CD14-positive monocyte (primary cell): Measurements from ENCODE around the gene SPATA2L. TPM values are rescaled to one million over a fixed set of nuclear protein-coding genes. Genes with fewer than 3 reads are reported as not detected.

Experiments
- DNase-seq, 3 donors: peaks; one replicate each; pipeline ENCODE4 v3.0.0-alpha.2; 2011 to 2022
- H2AFZ ChIP-seq: 2 replicates; pipeline ENCODE4 v1.6.0; 2012; ENCODE audit warnings: mild to moderate bottlenecking, low read depth, low read length, inconsistent platforms; ENCODE audit not compliant: insufficient read depth, poor library complexity, severe bottlenecking
- H3K27ac ChIP-seq, 2 donors: 1 replicate in 1 of 2; 2 replicates in 1 of 2; pipeline ENCODE4 v1.5.1; 2012 to 2013; ENCODE audit warnings: low read length in 2 of 2, control low read depth in 1 of 2, inconsistent platforms in 1 of 2, low read depth in 1 of 2, mild to moderate bottlenecking in 1 of 2
- H3K27me3 ChIP-seq, 2 donors: one replicate each; pipeline versions ENCODE4 v1.6.0 to v1.6.1; 2011 to 2013; ENCODE audit warnings: low read length in 2 of 2; ENCODE audit not compliant: control insufficient read depth in 2 of 2, insufficient read depth in 2 of 2
- H3K36me3 ChIP-seq, 2 donors: replicated peaks in 1 of 2; 1 replicate in 1 of 2; 2 replicates in 1 of 2; pipeline versions ENCODE4 v1.5.1 to v1.6.1; 2012 to 2013; ENCODE audit warnings: low read length in 2 of 2, control low read depth in 1 of 2, inconsistent platforms in 1 of 2, mild to moderate bottlenecking in 1 of 2; ENCODE audit not compliant: insufficient read depth in 2 of 2, control insufficient read depth in 1 of 2
- H3K4me1 ChIP-seq, 2 donors: 1 replicate in 1 of 2; 2 replicates in 1 of 2; pipeline versions ENCODE4 v1.5.1 to v1.6.1; 2012 to 2013; ENCODE audit warnings: low read length in 2 of 2, control low read depth in 1 of 2, inconsistent platforms in 1 of 2, mild to moderate bottlenecking in 1 of 2, moderate library complexity in 1 of 2; ENCODE audit not compliant: insufficient read depth in 2 of 2, control insufficient read depth in 1 of 2
- H3K4me2 ChIP-seq: replicated peaks from 2 replicates; pipeline ENCODE3; 2012; ENCODE audit warnings: low read length, moderate library complexity, mild to moderate bottlenecking; ENCODE audit not compliant: poor library complexity, severe bottlenecking; ENCODE audit errors: extremely low read depth
- H3K4me3 ChIP-seq, 3 experiments: fragments of 200-600 bp in 1 of 3; sonication (generic) in 1 of 3; replicated peaks in 1 of 3; 1 replicate in 2 of 3; 2 replicates in 1 of 3; pipeline ENCODE4 v1.5.1; 2011 to 2013; ENCODE audit warnings: low read length in 3 of 3, mild to moderate bottlenecking in 3 of 3, control low read depth in 2 of 3, low read depth in 2 of 3, inconsistent platforms in 1 of 3, moderate library complexity in 1 of 3
- H3K79me2 ChIP-seq: 2 replicates; pipeline ENCODE4 v1.6.0; 2012; ENCODE audit warnings: mild to moderate bottlenecking, control low read depth, inconsistent platforms, low read length, moderate library complexity; ENCODE audit not compliant: insufficient read depth
- H3K9ac ChIP-seq: 2 replicates; pipeline ENCODE4 v1.6.0; 2017; ENCODE audit warnings: low read length, mild to moderate bottlenecking; ENCODE audit not compliant: insufficient read depth, poor library complexity, severe bottlenecking
- H3K9me3 ChIP-seq, 2 donors: replicated peaks in 1 of 2; 1 replicate in 1 of 2; 2 replicates in 1 of 2; pipeline versions ENCODE4 v1.5.1 to v1.6.1; 2012 to 2013; ENCODE audit warnings: low read length in 2 of 2, control low read depth in 1 of 2; ENCODE audit not compliant: control insufficient read depth in 1 of 2, insufficient read depth in 1 of 2
- H4K20me1 ChIP-seq: 2 replicates; pipeline ENCODE4 v1.6.0; 2012; ENCODE audit warnings: mild to moderate bottlenecking, low read length, control low read depth, moderate library complexity; ENCODE audit not compliant: insufficient read depth
- H3K27ac Mint-ChIP-seq, 7 donors: one replicate each; pipeline ENCODE4 v1.8.0; 2020; ENCODE audit warnings: mild to moderate bottlenecking in 7 of 7, mixed read lengths in 7 of 7, moderate library complexity in 6 of 7, inconsistent platforms in 2 of 7
- H3K27me3 Mint-ChIP-seq, 3 donors: one replicate each; pipeline ENCODE4 v1.8.0; 2021 to 2022; ENCODE audit warnings: low read depth in 3 of 3, mild to moderate bottlenecking in 3 of 3, mixed read lengths in 3 of 3, moderate library complexity in 3 of 3, inconsistent platforms in 1 of 3
- H3K36me3 Mint-ChIP-seq, 2 donors: one replicate each; pipeline ENCODE4 v1.8.0; 2020; ENCODE audit warnings: mixed read lengths in 2 of 2, inconsistent platforms in 1 of 2, mild to moderate bottlenecking in 1 of 2
- H3K4me1 Mint-ChIP-seq: one replicate; pipeline ENCODE4 v1.8.0; 2020; ENCODE audit warnings: mild to moderate bottlenecking, mixed read lengths
- H3K4me3 Mint-ChIP-seq, 2 donors: one replicate each; pipeline ENCODE4 v1.8.0; 2020; ENCODE audit warnings: mild to moderate bottlenecking in 2 of 2, mixed read lengths in 2 of 2, moderate library complexity in 1 of 2
- H3K9me3 Mint-ChIP-seq, 7 donors: one replicate each; pipeline ENCODE4 v1.8.0; 2020 to 2022; ENCODE audit warnings: mixed read lengths in 7 of 7, mild to moderate bottlenecking in 6 of 7, moderate library complexity in 6 of 7, inconsistent platforms in 2 of 7
- WGBS: methylation state at CpG from one replicate; pipeline ENCODE4 v1.1.5; 2013; ENCODE audit warnings: missing lambda C conversion rate; ENCODE audit not compliant: insufficient coverage; 5-methylcytosine and 5-hydroxymethylcytosine counted together
- intact Hi-C, 2 donors: fragments of 100-400 bp; cut with micrococcal nuclease; formaldehyde crosslinking; loops; one replicate each; pipeline versions ENCODE4 v1.15.0 to v1.15.1; 2023
- polyA plus RNA-seq, 3 donors: library from polyadenylated mRNA; depleted of rRNA in 1 of 3; unstranded in 2 of 3; stranded (reverse) in 1 of 3; fragments of 300-500 nt in 2 of 3; fragments of >200 nt in 1 of 3; fragmentation: Illumina TruSeq in 2 of 3; gene quantifications; 1 replicate in 2 of 3; 2 replicates in 1 of 3; pipeline ENCODE4 v1.2.3, GENCODE V29; 2012 to 2021
- TF ChIP-seq, protein P1 (sequence below): fragments of 200-600 bp; IDR thresholded peaks from one replicate; pipeline ENCODE4 v1.8.0; 2022; ENCODE audit warnings: antibody characterized with exemption, mild to moderate bottlenecking

SPATA2L gene
- polyA plus RNA-seq, 3 donors: 10.0 to 17.6 (median 15.1) TPM

GRCh38 chr16:89732918-89733242 lies 31.4 kb upstream of the SPATA2L start:
- Mint-ChIP-seq H3K27me3 (peaks cover 0 to 4% (median 1%) of the 10 kb centered on the region in 3 donors), H3K36me3 (peaks cover 80 to 99% of the 10 kb centered on the region in 2 donors), H3K4me3 (no peak overlapping the region), H3K4me1 (peaks cover 2% of the 10 kb centered on the region), H3K9me3 (peaks cover 0 to 2% (median 0%) of the 10 kb centered on the region in 7 donors), H3K27ac (peak overlapping the region in 4 of 7 donors; percentile 14 to 70 (median 30))
- Histone ChIP-seq H3K27me3 (no peaks in the 10 kb centered on the region), H2AFZ (no peak overlapping the region), H3K36me3 (peaks cover 92 to 97% of the 10 kb centered on the region in 2 donors), H4K20me1 (peaks cover 99% of the 10 kb centered on the region), H3K9ac (no peak overlapping the region), H3K4me1 (no peaks in the 10 kb centered on the region), H3K9me3 (no peaks in the 10 kb centered on the region), H3K4me3 (no peak overlapping the region), H3K79me2 (peaks cover 47% of the 10 kb centered on the region), H3K27ac (peak overlapping the region in 1 of 2 donors; percentile 45), H3K4me2 (no peak overlapping the region)
- intact Hi-C loops: no loop called here
- TF ChIP-seq, protein P1, sequence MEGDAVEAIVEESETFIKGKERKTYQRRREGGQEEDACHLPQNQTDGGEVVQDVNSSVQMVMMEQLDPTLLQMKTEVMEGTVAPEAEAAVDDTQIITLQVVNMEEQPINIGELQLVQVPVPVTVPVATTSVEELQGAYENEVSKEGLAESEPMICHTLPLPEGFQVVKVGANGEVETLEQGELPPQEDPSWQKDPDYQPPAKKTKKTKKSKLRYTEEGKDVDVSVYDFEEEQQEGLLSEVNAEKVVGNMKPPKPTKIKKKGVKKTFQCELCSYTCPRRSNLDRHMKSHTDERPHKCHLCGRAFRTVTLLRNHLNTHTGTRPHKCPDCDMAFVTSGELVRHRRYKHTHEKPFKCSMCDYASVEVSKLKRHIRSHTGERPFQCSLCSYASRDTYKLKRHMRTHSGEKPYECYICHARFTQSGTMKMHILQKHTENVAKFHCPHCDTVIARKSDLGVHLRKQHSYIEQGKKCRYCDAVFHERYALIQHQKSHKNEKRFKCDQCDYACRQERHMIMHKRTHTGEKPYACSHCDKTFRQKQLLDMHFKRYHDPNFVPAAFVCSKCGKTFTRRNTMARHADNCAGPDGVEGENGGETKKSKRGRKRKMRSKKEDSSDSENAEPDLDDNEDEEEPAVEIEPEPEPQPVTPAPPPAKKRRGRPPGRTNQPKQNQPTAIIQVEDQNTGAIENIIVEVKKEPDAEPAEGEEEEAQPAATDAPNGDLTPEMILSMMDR: no peak
- DNase-seq: no peak
- 99% methylated on average over 9 of the region's 9 CpGs for WGBS

- WGBS: 94% methylated on average over 19 of the region's 24 CpGs
- Histone ChIP-seq H3K4me2 (no peak overlapping the region), H2AFZ (no peak overlapping the region), H3K9me3 (no peaks in the 10 kb centered on the region), H4K20me1 (peaks cover 99% of the 10 kb centered on the region), H3K4me1 (no peaks in the 10 kb centered on the region), H3K27ac (peak overlapping the region in 1 of 2 donors; percentile 45), H3K36me3 (peaks cover 92 to 97% of the 10 kb centered on the region in 2 donors), H3K79me2 (peaks cover 53% of the 10 kb centered on the region), H3K9ac (no peak overlapping the region), H3K4me3 (no peak overlapping the region), H3K27me3 (no peaks in the 10 kb centered on the region)
- DNase-seq: no peak
- Mint-ChIP-seq H3K36me3 (peaks cover 78 to 99% of the 10 kb centered on the region in 2 donors), H3K27me3 (peaks cover 0 to 4% (median 1%) of the 10 kb centered on the region in 3 donors), H3K9me3 (peaks cover 0 to 2% (median 0%) of the 10 kb centered on the region in 7 donors), H3K27ac (peak overlapping the region in 5 of 7 donors; percentile 35 to 73 (median 70)), H3K4me3 (no peak overlapping the region), H3K4me1 (peaks cover 4% of the 10 kb centered on the region)
- intact Hi-C loops: no loop called here
- TF ChIP-seq, protein P1: no peak
Observed at GRCh38 chr16:89732142-89732917, 30.8 kb upstream of the SPATA2L start.
